ENCODE results near the gene CCDC187.
"Not testable (repeated sequence)": the region's sequence is repeated elsewhere in the genome, so short reads cannot be mapped to it uniquely, and the experiment has no call there.

Gene CCDC187

DNA sequence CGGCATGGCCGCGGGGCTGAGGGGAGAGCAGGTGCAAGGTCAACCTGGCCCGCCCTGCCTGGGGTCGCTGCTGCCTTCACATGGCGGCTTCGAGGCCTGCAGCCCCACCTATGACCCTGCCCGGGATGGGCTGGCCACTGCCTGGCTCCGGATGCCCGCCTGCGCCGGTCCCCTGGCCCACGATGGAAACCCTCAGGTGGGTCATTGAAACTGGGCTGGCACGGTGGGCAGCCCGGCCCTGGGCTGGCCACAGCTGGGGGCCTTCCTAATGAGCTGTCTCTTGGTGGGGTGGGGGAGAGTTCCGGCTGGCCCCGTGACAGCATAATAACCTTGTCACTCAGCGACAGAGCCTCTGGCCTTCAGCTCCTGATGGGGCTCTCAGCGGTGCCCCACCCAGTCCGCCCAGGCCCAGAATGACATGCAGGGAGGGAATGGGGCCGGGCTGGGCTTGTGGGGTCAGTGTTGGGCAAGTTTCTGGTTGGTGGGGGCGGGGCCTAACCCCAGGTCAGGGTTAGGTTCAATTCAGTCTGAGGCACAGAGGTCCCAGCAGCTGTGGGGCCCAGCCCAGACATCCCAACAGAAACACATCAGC lies at the start of gene CCDC187:
Gene CCDC187 (minus strand): TSS at position 270 of the 592 bp plus-strand sequence. CDS start 264 bp downstream, at position 6.
- DNase-seq, result no peak

DNA sequence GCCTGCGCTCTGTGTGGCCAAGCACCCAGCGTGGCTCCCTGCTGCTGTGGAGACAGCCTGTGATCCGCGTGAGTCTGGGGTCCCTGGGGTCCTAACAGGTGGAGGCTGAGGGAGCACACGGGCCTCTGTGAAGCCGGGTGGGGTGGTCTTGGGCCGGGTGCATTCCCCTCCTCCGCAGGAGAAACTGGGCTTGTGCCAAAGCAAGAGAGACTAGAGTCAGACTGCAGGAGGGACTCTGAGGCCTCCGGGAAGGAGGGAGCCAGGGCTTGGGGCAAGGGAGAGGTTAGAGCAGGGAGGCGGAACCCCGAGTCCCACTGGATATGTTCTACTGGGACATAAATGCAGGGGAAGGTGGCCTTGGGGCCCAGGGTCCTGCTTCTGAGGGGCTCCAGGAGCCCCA lies 49.2 kb upstream of the CCDC187 start:
- DNase-seq, result no peak

DNA sequence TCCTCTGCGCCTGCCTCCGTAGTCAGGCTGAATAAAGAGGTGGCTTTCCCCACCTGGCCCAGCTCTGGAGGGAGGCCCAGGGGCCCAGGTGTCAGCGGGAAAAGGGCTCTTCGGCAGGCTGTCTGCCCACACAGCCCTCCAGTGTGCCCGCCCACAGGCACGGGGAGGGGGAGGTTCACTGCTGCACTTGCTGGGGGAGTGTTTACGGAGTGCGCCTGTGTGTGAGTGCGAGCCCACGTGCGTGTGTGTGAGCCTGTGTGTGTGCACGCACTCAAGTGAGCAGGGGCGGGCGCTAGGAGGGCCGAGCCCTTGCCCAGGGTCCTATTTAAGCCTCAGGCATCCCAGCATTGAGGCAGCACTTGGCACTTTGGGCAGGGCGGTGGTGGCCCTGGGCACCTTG lies 48.8 kb upstream of the CCDC187 start:
- no peak for DNase-seq

DNA sequence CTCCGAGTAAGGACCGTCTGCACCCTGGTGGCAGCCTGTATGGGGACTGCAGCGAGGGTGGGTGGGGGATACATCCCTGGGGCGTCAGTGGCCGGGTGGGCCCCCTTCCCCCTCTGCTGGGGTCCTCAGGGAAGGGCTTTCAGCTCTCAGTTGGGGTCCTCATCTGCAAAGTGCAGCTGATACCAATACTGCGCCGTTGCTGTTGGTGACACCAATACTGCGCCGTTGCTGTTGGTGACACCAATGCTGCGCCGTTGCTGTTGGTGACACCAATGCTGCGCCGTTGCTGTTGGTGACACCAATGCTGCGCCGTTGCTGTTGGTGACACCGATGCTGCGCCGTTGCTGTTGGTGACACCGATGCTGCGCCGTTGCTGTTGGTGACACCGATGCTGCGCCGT lies 48.0 kb upstream of the CCDC187 start:
- DNase-seq, result not testable (repeated sequence)

DNA sequence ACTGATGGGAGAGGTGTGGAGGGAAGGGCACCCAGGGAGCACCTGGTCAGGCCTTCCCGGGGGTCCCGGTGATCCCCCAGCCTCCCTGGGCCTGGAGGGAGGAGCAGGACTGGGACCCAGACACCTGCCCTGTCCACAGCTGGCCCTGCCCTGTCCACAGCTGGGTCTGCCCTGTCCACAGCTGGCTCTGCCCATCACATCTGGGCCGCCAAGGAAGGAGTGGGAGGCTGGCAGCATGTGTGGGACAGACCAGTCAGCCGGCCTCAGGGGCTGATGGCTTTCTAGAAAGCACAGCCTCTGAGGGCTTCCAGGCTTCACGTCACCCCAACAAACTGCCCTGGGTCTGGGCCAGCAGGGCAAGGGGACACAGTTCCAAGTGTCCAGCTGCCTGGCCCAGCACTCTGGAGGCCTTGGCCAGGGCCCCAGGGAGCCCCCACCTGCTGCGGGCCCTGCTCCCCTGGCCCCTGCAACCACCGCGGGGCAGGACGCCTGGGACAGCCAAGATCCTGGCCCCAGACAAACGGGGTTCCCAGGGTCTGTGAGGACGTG lies 47.4 kb upstream of the CCDC187 start:
- DNase-seq, result no peak

DNA sequence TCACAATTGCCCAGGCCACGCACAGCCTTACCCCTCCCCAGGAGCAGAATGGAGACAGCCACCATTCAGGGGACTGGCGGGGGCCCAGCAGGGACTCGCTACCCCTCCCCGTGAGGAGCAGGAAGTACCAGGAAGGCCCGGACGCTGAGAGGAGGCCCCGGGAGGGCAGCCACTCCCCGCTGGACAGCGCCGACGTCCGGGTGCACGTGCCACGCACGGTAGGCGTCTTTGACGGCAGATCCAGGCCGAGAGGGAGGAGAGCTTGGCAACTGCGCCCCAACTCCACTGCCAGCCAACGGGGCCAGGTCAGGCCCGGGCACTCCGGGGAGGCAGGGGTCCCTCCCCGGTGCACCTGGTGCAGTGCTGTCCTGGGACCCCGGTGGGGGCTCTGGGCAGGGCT lies 45.7 kb upstream of the CCDC187 start:
- DNase-seq, result no peak

DNA sequence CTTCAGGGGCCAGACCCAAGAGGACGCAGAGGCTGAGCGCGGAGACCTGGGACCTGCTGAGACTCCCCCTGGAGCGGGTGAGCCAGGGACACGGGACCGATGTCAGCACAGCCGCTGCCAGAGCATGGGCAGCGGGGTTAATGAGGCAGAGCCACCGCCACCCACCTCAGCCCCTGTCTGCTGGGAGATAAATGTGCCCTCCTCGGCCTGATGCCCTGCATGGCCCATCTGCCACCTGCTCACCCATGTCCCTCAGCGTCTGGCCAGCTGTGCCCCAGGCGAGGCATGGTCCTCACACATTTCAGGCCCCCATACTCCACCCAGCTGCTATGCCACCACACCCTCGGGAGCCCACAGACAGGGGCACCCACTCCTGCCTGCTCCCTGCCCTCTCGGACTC lies 44.8 kb upstream of the CCDC187 start:
- no peak for DNase-seq

DNA sequence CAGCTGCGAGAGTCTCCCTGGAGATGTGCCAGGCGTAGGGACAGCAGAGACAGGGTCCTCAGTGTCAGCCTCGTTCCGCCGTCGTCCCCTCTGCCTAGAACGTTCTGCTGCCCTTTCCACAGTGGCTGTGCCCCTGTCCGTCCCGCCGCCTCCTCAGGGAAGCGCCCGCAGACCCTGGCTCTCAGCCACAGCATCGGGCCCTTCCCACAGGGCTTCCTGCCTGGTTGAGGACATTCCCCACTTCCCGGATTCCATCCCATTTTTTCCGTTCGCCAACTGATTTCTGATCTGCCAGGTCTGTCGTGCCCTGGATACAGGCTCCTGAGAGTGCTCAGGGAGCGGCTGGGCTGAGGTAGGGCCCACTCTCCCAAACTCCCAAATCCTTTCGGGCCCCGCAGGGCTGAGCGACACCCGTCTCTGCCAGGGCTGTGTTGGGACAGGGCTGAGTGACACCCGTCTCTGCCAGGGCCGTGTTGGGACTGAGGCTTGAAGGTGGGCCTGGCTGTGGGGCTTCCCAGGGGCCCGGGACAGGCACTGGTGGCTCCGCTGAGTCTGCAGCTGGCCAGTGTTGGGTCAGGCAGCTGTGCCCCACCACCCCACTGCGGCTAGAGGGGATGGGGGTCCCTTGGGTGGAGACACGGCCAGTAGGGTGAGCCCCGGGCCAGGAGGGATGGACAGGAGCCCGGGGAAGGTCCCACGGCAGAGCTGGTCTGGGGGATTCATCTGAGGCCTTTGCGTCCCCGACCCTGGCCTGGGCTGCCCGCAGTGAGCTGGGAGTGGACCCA lies 43.8 kb upstream of the CCDC187 start:
- DNase-seq, result no peak

DNA sequence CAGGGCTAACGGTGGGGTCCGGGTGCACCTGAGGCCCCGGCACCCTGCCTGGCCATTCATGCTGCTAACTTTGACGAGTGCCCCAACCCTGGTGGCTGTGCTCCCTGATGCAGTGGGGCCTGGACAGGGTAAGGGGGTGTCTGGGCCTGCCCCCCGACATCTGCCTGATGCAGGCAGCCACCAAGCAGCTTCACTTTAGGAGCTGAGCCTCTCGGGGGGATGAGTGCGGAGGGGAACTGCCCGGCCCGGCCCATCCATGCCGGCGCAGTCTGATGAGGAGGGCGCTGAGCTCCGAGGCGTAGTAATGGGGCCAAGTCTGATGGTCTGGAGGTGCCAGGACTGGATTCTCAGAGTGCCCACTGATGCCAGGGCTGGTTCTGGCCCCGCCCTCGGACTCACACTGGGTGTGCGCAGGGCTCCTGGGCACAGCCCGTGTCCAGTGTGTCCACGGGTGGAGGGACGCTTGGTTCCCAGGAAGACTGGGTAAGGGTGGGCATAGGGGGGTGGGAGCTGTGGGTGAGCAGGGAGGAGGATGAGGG lies 43.1 kb upstream of the CCDC187 start:
- DNase-seq, result no peak

DNA sequence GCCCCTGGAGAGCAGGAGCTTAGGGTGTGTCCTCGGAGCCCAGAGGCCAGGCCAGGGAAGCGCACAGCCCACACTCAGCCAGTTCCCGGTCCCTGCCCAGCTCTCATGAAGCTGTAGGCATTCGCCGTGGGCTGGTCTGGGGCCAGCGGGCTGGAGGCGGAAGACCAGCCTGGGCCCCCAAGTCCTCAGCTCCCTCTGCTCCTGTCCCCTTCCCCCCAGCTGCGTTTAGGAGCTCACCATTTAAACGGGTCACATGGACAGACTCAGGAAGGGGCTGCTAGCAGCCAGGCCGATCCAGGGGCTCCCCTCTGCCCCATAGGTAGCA lies 42.2 kb upstream of the CCDC187 start:
- DNase-seq, result no peak

DNA sequence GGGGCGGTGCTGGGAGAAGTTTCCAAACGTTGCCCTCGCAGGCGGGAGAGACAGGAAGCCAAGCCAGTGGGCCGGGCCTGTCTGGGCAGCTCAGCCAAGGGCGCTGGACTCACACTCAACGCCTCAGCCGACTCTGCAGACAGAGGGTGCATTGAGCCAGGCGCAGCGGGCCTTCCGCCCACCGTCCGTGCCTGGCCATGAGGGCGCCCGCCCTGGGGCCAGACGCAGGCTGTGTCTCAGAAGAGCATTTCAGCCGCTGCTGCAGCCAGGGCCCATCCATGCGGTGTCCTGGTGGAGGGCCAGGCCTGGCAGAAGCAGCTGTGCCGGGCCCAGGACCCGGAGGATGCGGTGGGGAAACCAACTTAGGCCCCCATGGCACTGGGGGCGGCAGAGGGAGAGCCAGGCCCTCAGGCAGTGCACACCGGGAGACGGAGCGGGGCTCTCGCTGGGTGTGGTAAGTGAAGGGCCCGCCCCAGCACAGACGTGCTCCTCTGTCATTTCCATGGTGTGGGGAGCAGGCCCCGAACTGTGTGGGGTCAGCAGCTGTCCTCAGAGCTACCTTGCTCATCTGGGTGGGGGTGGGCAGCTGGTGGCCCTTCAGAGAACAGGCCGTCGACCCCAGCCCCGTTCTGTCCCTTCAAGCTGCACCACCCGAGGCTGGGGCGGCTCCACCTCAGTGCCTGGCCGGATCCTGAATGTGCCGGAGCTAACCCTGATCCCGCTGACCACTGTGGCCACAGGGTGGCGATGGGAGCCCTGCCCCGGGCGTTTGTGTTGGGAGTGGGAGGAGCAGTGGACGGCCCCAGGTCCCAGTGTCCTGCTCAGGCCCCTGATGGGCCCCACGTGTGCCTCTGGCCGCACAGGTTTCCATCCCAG lies 41.6 kb upstream of the CCDC187 start:
- no peak for DNase-seq

DNA sequence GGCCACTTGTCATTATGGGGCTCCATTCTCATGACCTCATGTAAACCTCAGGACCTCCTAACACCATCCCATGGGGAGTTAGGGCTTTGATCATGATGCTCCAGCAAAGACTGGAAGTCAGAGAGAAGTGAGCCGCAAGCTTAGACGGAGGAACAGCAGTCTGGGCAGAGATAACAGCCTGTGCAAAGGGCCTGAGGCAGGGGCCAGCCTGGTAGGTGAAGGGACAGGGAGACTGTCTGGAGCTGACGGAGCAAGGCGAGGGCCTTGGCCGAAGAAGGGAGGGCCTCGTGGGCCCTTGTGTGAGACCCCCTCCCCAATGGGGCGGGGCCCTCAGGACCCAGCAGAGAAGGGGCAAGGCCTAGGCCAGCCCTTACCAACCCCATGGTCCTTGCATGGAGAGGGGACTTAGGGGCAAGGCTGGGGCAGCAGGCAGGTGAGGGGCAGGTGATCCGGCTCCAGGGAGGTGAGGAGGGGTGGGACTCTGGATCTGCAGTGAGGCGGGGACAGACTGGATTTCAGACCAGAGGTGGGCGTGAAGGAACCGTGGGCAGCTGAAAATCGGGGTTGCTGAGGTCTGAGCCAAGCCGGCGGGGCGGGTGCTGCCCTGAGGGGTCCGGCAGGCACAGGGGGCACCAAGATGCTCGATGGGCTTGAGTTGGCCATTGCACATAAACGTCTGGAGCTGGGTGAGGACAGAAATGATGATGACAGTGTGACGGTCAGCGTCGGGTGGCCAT lies 40.8 kb upstream of the CCDC187 start:
- DNase-seq, result no peak

DNA sequence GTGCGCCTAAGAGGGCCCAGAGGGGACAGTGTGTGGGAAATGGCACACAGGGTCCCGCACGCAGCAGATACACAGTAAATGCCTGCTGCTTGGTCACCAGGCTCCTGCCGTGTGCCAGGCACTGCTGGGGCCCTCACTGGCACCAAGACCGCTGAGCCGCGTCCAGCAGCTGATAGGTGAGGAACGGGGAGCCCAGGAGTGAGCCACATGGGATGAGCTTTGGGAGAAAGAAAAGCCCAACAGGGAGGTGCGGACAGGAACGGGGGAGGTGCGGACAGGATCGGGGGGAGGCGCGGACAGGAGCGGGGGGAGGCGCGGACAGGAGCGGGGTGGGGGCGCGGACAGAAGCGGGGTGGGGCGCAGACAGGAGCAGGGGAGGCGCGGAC lies 40.0 kb upstream of the CCDC187 start:
- DNase-seq, result no peak

DNA sequence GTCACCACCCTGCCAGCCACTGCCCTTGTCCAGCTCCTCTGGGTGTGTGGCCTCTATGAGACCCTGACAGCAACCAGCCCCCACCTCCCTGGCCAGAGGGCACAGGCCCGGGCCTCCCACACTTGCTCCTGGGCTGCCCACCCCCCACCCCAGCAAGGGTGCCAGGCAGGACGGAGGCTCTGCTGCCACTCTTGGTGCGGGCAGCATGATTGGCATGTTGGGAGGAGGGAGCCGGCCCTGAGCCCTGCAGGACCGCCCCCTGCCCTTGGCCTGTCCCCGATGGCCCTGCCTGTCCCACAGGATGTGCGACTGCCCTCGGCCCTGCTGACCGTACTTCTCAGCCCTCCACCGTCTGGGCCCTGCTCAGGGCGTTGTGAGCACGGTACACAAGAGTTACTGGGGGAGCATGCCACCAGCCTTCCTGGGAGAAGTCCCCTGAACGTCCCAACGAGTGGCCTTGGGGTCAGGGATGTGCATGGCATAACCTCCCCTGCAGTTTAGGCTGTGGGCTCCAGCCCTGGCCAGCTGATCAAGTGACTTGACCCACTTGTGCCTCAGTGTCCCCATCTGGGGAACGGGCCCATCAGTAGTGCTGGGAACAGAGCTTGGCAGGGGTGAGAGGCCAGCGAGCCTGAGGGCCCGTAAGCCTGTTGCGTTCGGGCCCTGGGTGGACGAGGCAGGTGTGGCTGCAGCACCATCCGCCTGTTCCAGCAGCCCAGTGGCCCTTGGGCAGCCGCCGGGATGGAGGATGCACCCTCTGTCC lies 39.4 kb upstream of the CCDC187 start:
- DNase-seq, result no peak

DNA sequence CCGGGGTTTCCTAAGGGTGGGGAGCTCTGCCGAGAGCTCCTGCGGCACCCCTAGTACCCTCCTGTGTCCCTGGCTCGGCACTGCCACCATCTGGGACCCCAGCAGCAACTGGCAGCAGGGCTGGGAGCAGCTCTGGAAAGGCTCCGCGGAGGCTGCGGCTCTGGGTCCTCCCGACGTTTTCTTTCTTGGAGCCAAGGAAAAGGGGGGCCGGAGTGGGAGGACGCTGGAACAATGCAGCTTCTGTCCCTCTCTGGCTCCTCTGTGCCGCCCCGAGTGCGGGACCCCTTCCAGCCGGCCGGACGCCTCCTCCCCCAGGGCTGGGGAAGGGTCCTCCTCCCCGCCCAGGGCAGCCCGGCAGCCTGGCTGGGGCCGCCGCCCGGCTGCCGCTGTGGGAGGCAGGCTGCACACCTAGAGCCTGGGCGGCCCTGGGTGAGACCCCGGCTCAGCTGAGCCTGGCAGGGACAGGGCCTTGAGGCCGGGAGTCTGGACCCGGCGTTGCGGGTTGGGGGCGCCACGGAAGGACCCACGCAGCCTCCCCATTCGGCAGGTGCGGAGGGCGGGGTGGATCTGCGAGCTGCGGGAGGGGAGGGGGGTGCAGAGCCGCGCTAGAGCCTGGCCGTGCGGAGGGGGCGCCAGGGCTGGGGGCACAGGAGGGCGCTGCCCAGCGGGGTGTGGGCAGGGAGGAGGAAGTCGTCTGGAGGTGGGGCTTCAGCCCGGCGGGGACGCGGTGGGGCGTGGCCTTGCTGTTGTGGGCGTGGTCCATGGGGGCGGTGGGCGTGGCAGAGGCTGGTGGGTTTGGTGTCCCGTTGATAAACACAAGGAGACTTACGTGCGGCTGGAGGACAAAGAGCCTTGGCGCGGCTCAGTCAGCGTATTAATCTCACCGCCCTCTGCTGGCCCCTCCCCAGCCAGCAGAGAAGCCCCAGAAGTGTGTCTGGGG lies 38.6 kb upstream of the CCDC187 start:
- no peak for DNase-seq

DNA sequence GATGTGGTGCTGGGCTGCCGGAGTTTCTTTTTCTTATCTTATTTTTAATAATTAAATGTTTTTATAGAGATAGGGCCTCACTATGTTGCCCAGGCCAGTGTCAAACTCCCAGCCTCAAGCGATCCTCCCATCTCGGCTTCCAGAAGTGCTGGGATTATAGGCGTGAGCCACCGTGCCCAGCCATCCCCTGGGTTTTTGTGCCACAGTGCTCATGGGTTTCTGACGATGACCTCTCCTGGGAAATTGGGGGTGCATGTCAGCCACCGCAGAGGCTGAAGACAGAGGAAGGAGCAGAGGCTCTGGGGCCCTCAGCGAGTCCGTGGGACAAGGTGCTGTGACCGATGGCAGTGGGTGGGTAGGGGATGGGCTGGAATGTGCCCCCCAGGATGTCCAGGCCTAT lies 37.9 kb upstream of the CCDC187 start:
- DNase-seq, result no peak

DNA sequence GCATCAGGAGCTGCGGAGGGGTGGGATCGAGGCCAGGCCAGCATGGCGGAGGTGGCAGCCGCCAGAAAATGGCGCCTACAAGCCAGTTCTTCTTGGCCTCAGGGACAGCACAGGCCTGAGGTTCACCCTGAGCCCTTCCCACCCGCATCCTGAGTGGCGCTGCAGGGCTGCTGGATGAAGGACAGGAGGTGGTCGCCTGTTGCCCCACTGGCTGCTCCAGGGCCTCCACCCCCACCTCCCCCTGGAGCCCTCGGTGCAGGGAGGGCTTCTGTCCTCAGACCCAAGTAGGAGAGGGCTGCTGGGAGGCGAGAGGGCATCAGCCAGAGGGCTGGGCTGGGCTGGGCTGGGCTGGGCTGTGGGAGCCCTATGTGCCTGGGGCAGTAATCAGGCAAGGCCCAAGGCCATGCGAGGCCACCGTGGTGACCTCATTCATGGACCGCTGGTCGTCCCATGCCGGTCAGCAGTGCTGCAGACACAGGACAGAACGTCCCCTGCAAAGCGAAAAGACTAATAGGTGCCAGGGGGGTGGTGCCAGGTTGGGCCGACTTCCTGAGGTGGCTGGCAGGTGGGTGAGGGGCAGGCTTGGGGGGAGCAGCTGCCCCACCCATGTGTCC lies 37.3 kb upstream of the CCDC187 start:
- DNase-seq, result no peak

DNA sequence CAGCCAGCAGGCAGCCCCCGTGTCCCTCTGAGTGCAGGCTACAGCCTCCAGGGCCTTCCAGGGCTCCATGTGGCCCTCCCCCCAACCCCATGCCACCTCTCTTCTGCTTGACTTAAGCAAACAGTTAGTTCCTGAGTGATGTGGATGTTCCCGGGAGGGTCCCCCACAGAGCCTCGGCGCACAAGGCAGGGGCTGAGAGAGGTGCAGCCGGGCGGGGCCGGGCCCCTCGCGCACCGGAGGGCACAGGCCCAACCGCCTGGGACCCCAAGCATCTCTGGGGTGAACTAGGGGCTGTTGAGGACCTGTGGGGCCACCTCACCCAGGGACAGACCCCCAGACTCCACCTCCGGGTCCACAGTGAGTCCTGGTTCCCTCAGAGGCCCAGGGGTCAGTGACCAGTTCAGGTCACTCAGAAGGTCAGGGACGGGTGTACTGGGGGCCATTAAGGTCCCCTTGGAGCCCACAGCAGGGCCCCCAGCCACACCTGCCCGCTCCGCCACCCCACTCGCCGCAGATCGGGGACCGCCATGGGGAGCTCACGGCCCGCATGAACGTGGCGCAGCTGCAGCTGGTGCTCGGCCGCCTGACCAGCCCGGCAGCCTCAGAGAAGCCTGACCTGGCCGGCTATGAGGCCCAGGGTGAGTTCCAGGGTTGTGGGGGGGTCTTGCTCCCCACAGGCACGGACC lies 36.6 kb upstream of the CCDC187 start:
- no peak for DNase-seq

DNA sequence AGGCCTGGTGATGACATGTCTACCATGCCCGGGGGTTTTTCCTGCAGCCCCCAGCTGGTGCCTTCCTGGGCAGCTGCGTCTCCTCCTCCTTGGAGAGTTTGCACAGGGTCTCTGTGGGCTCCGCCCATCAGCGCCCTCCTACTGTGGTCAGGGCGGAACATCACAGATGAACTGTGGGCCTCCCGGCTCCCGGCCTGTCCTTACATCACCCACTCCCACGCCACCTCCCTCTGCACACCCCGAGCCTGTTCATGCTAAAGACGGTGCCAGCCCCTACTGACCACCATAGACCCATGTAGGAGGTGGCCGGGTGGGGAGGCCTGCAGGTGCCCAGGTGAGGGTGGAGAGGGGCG lies 36.0 kb upstream of the CCDC187 start:
- no peak for DNase-seq
